Gastroesophageal sphincter (tissue), 3 donors: ENCODE measurements around the gene RBM19.

ENCODE experiments used
- CTCF ChIP-seq, 4 experiments: fragments of 200-600 bp in 2 of 4; fragments of 450-650 bp in 2 of 4; sonication (generic) in 1 of 4; IDR thresholded peaks; one replicate each; pipeline ENCODE4 v1.5.1; 2017 to 2019; ENCODE audit warnings: antibody characterized with exemption in 4 of 4, mild to moderate bottlenecking in 2 of 4, moderate library complexity in 2 of 4
- EP300 ChIP-seq: sonication (generic); formaldehyde crosslinking; IDR thresholded peaks from one replicate; pipeline ENCODE4 v1.6.1; 2017; ENCODE audit warnings: antibody characterized with exemption, mild to moderate bottlenecking
- POLR2AphosphoS5 ChIP-seq: sonication (generic); formaldehyde crosslinking; IDR thresholded peaks from one replicate; pipeline ENCODE4 v1.6.1; 2017; ENCODE audit warnings: antibody characterized with exemption

GRCh38 chr12:113786107-113786506 lies 180.0 kb downstream of the RBM19 start:
- TF ChIP-seq EP300 (no peak), POLR2AphosphoS5 (no peak), CTCF (IDR thresholded peaks at IDR 0.05) (no peak)
